HepG2 (cell line): ENCODE data around the gene VAMP8. TPM values are rescaled to one million over a fixed set of nuclear protein-coding genes. Genes with fewer than 3 reads are reported as not detected.
A peak's percentile ranks its signal among the peaks of the same experiment; 100 is the strongest.

Experiments used
- ATRX ChIP-seq: sonication (generic); formaldehyde crosslinking; IDR thresholded peaks from 2 replicates; pipeline ENCODE4 v1.4.0; 2020; ENCODE audit warnings: missing genetic modification reagents, borderline replicate concordance
- CBX1 ChIP-seq: IDR thresholded peaks from one replicate; pipeline ENCODE4 v1.6.1; 2016; ENCODE audit warnings: antibody characterized with exemption, low read depth
- FOXJ3 ChIP-seq: sonication (generic); formaldehyde crosslinking; IDR thresholded peaks from 2 replicates; pipeline ENCODE4 v1.4.0; 2020; ENCODE audit warnings: missing genetic modification reagents, mild to moderate bottlenecking, borderline replicate concordance
- GLI4 ChIP-seq: sonication (generic); formaldehyde crosslinking; IDR thresholded peaks from 2 replicates; pipeline ENCODE4 v1.5.1; 2020; ENCODE audit warnings: missing genetic modification reagents, mild to moderate bottlenecking, moderate library complexity, borderline replicate concordance
- HNRNPUL1 ChIP-seq: fragments of 200-400 bp; formaldehyde crosslinking; IDR thresholded peaks from 2 replicates; pipeline ENCODE4 v1.6.1; 2017; ENCODE audit warnings: low read depth, mild to moderate bottlenecking, low read length, moderate library complexity
- HOXA3 ChIP-seq: sonication (generic); formaldehyde crosslinking; IDR thresholded peaks from 2 replicates; pipeline ENCODE4 v1.5.0; 2020; ENCODE audit warnings: missing genetic modification reagents
- NFYB ChIP-seq: sonication (generic); formaldehyde crosslinking; IDR thresholded peaks from 2 replicates; pipeline ENCODE4 v1.4.0; 2020; ENCODE audit warnings: missing genetic modification reagents
- NR1H2 ChIP-seq: sonication (generic); formaldehyde crosslinking; IDR thresholded peaks from 2 replicates; pipeline ENCODE4 v1.8.1; 2022; ENCODE audit warnings: low read depth, missing genetic modification reagents, borderline replicate concordance
- PLRG1 ChIP-seq: fragments of 450-650 bp; conservative IDR thresholded peaks from 2 replicates; pipeline ENCODE4 v1.6.1; 2016
- PLSCR1 ChIP-seq: sonication (generic); formaldehyde crosslinking; IDR thresholded peaks from 2 replicates; pipeline ENCODE4 v1.5.0; 2020; ENCODE audit warnings: missing genetic modification reagents, mild to moderate bottlenecking, borderline replicate concordance
- SMARCC2 ChIP-seq: fragments of 450-650 bp; IDR thresholded peaks from 2 replicates; pipeline ENCODE4 v1.6.1; 2017; ENCODE audit warnings: antibody characterized with exemption, mild to moderate bottlenecking
- TCF7 ChIP-seq: sonication (generic); IDR thresholded peaks from 2 replicates; pipeline ENCODE4 v1.6.1; 2016; ENCODE audit warnings: antibody characterized with exemption, low read depth
- ZNF326 ChIP-seq: sonication (generic); formaldehyde crosslinking; IDR thresholded peaks from 2 replicates; pipeline ENCODE4 v1.4.0; 2020; ENCODE audit warnings: missing genetic modification reagents, borderline replicate concordance
- ZNF432 ChIP-seq: sonication (generic); formaldehyde crosslinking; IDR thresholded peaks from 2 replicates; pipeline ENCODE4 v1.5.0; 2020; ENCODE audit warnings: missing genetic modification reagents, mild to moderate bottlenecking, borderline replicate concordance
- ZNF441 ChIP-seq: sonication (generic); formaldehyde crosslinking; IDR thresholded peaks from 2 replicates; pipeline ENCODE4 v1.7.0; 2021; ENCODE audit warnings: missing genetic modification reagents, borderline replicate concordance
- ZNF577 ChIP-seq: sonication (generic); formaldehyde crosslinking; IDR thresholded peaks from 2 replicates; pipeline ENCODE4 v1.4.0; 2020; ENCODE audit warnings: mild to moderate bottlenecking, low read depth, missing genetic modification reagents, borderline replicate concordance
- ZNF672 ChIP-seq: sonication (generic); formaldehyde crosslinking; IDR thresholded peaks from 2 replicates; pipeline ENCODE4 v1.8.1; 2022; ENCODE audit warnings: missing genetic modification reagents
- ZNF713 ChIP-seq: sonication (generic); formaldehyde crosslinking; IDR thresholded peaks from 2 replicates; pipeline ENCODE4 v1.4.0; 2020; ENCODE audit warnings: mild to moderate bottlenecking, missing genetic modification reagents
- ZNF740 ChIP-seq: sonication (generic); formaldehyde crosslinking; IDR thresholded peaks from 2 replicates; pipeline ENCODE4 v1.4.0; 2020; ENCODE audit warnings: missing genetic modification reagents
- ZNF761 ChIP-seq: sonication (generic); formaldehyde crosslinking; conservative IDR thresholded peaks from 2 replicates; pipeline ENCODE4 v1.4.0; 2020; ENCODE audit warnings: mild to moderate bottlenecking, missing genetic modification reagents
- ZNF775 ChIP-seq: sonication (generic); formaldehyde crosslinking; IDR thresholded peaks from 2 replicates; pipeline ENCODE4 v1.4.0; 2020; ENCODE audit warnings: missing genetic modification reagents, mild to moderate bottlenecking, moderate library complexity, borderline replicate concordance
- polyA plus RNA-seq, 8 experiments: library from polyadenylated mRNA; depleted of rRNA in 3 of 8; stranded (reverse) in 7 of 8; unstranded in 1 of 8; fragments of >200 nt; fragmentation: Illumina TruSeq in 4 of 8; extraction: Trizol in 4 of 8; gene quantifications; 2 replicates each; pipeline versions ENCODE4 v1.2.1 to v1.2.3, GENCODE V29; 2011 to 2016; ENCODE audit warnings: low read depth in 4 of 8, missing spikeins in 1 of 8, mixed read lengths in 1 of 8; ENCODE audit not compliant: insufficient read depth in 1 of 8
- total RNA-seq, 5 experiments: library from RNA; depleted of rRNA; stranded (reverse); fragments of >200 nt; fragmentation: Illumina TruSeq; extraction: Trizol; gene quantifications; 2 replicates each; pipeline ENCODE4 v1.2.3, GENCODE V29; 2016; ENCODE audit warnings: low read depth in 1 of 5
- TF ChIP-seq, protein P1 (sequence below): sonication (generic); formaldehyde crosslinking; IDR thresholded peaks from 2 replicates; pipeline ENCODE4 v1.4.0; 2020; ENCODE audit warnings: missing genetic modification reagents
- TF ChIP-seq, protein P2 (sequence below): sonication (generic); formaldehyde crosslinking; IDR thresholded peaks from 2 replicates; pipeline ENCODE4 v1.4.0; 2020; ENCODE audit warnings: missing genetic modification reagents, borderline replicate concordance

Gene VAMP8
- total and polyA plus RNA-seq, 2 of the 13 experiments (the other 11 are each of a cell fraction or from before 2014, with no cell fraction given) = 83.3 to 157 TPM

- TF ChIP-seq, protein P1, sequence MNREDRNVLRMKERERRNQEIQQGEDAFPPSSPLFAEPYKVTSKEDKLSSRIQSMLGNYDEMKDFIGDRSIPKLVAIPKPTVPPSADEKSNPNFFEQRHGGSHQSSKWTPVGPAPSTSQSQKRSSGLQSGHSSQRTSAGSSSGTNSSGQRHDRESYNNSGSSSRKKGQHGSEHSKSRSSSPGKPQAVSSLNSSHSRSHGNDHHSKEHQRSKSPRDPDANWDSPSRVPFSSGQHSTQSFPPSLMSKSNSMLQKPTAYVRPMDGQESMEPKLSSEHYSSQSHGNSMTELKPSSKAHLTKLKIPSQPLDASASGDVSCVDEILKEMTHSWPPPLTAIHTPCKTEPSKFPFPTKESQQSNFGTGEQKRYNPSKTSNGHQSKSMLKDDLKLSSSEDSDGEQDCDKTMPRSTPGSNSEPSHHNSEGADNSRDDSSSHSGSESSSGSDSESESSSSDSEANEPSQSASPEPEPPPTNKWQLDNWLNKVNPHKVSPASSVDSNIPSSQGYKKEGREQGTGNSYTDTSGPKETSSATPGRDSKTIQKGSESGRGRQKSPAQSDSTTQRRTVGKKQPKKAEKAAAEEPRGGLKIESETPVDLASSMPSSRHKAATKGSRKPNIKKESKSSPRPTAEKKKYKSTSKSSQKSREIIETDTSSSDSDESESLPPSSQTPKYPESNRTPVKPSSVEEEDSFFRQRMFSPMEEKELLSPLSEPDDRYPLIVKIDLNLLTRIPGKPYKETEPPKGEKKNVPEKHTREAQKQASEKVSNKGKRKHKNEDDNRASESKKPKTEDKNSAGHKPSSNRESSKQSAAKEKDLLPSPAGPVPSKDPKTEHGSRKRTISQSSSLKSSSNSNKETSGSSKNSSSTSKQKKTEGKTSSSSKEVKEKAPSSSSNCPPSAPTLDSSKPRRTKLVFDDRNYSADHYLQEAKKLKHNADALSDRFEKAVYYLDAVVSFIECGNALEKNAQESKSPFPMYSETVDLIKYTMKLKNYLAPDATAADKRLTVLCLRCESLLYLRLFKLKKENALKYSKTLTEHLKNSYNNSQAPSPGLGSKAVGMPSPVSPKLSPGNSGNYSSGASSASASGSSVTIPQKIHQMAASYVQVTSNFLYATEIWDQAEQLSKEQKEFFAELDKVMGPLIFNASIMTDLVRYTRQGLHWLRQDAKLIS (CRISPR knock-in tag) = peak; percentile 71; the same call in 1 of the 2 replicates
- TF ChIP-seq GLI4 (CRISPR knock-in tag) = peak; percentile 63; the same call in 1 of the 2 replicates
- TF ChIP-seq, protein P2, sequence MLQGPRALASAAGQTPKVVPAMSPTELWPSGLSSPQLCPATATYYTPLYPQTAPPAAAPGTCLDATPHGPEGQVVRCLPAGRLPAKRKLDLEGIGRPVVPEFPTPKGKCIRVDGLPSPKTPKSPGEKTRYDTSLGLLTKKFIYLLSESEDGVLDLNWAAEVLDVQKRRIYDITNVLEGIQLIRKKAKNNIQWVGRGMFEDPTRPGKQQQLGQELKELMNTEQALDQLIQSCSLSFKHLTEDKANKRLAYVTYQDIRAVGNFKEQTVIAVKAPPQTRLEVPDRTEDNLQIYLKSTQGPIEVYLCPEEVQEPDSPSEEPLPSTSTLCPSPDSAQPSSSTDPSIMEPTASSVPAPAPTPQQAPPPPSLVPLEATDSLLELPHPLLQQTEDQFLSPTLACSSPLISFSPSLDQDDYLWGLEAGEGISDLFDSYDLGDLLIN (CRISPR knock-in tag) = no peak
- no peak for TF ChIP-seq TCF7
- TF ChIP-seq ZNF672 (CRISPR knock-in tag) = no peak
- no peak for TF ChIP-seq PLSCR1 (CRISPR knock-in tag)
- TF ChIP-seq ZNF713 (CRISPR knock-in tag) = peak; percentile 74
- TF ChIP-seq PLRG1 = no peak
- no peak for TF ChIP-seq ZNF432 (CRISPR knock-in tag)
- TF ChIP-seq SMARCC2 = no peak
- TF ChIP-seq NR1H2 = no peak
- no peak; the same call in 1 of the 2 replicates for TF ChIP-seq FOXJ3 (CRISPR knock-in tag)
- TF ChIP-seq ZNF326 (CRISPR knock-in tag) = no peak
- no peak for TF ChIP-seq ZNF775 (CRISPR knock-in tag)
- TF ChIP-seq ZNF761 (CRISPR knock-in tag) = peak; percentile 79; the same call in 1 of the 2 replicates
- peak; percentile 82 for TF ChIP-seq HOXA3 (CRISPR knock-in tag)
- TF ChIP-seq ZNF441 (CRISPR knock-in tag) = 0 out of 2 replicates have a peak, but pooled peaks have one; percentile 12
- TF ChIP-seq NFYB (CRISPR knock-in tag) = peak; percentile 39; the same call in 1 of the 2 replicates
- 0 out of 2 replicates have a peak, but pooled peaks have one; percentile 22 for TF ChIP-seq ZNF740 (CRISPR knock-in tag)
- no peak for TF ChIP-seq ZNF577 (CRISPR knock-in tag)
- TF ChIP-seq HNRNPUL1 = 0 out of 2 replicates have a peak, but pooled peaks have one; percentile 37
- TF ChIP-seq ATRX = no peak
- no peak for TF ChIP-seq CBX1
These were observed 15.8 kb upstream of the VAMP8 start, which contains the start of gene GGCX (continued) for GRCh38 chr2:85561280-85562212.
